Measurements from ENCODE around the gene OR2T33.
"Not testable (repeated sequence)": the region's sequence is repeated elsewhere in the genome, so short reads cannot be mapped to it uniquely, and the experiment has no call there.

Gene OR2T33

GRCh38 chr1:248277876-248278275, at the start of gene OR2T33:
Gene OR2T33 (minus strand): TSS chr1:248277976. CDS start chr1:248273814, 4,162 bp downstream.
- no peak for TF ChIP-seq CTCF (IDR thresholded peaks at IDR 0.05; ENCODE audit: control insufficient read depth, insufficient read depth, low read depth, low read length, missing control alignments)
- DNase-seq (ENCODE audit: low read depth): no peak
- H3K4me3 ChIP-seq (ENCODE audit: control insufficient read depth, low read depth, low read length): no peak within 1 kb of the TSS

DNA sequence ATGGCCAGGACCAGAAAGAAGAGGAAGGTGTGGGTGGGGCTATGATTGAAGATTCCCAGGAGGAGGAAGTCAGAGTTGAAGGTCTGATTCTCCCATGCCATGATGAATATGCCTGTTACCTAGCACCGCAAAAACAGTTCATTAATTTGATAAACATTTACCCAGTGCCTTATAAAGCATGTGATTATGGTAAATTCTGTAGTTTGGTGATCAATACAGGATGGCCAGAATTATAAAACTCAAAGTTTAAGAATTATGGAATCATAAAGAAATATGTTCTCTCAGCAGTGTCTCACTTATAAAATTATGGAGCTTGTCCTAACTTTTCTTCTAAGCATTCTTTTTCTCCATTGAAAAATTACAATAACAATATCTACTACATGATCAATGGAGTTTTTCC, 46.7 kb upstream of the OR2T33 start, which contains the start of gene OR2M7:
TSS of gene OR2M7 (minus strand) at position 101 of the 400 bp plus-strand sequence. CDS start at position 101, 0 bp downstream.
- TF ChIP-seq CTCF (IDR thresholded peaks at IDR 0.05; ENCODE audit: control insufficient read depth, insufficient read depth, low read depth, low read length, missing control alignments): no peak
- no peak for DNase-seq (ENCODE audit: low read depth)
- no peak within 1 kb of the TSS for H3K4me3 ChIP-seq (ENCODE audit: control insufficient read depth, low read depth, low read length)

DNA sequence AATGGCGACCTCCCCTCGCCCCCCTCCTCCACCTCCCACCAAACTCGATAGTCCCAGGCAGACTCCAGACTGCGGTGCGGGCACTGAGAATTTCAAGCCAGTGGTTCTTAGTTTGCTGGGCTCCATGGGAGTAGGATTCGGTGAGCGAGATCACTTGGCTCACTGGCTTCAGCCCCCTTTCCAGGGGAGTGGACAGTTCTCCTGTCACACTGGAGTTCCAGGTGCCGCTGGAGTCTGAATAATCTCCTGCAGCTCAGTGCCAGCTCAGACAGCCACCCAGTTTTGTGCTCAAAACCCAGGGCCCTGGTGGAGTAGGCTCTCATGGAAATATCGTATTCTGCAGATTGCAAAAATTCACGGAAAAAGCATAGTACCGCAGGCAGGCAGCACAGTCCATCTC, 39.0 kb upstream of the OR2T33 start:
- H3K4me3 ChIP-seq (ENCODE audit: control insufficient read depth, low read depth, low read length): no peak overlapping the region
- no peak for DNase-seq (ENCODE audit: low read depth)
- TF ChIP-seq CTCF (IDR thresholded peaks at IDR 0.05; ENCODE audit: control insufficient read depth, insufficient read depth, low read depth, low read length, missing control alignments): no peak

- H3K4me3 ChIP-seq (ENCODE audit: control insufficient read depth, low read depth, low read length); DNase-seq (ENCODE audit: low read depth): not testable (repeated sequence)
Observed at GRCh38 chr1:248306740-248307139, 29.0 kb upstream of the OR2T33 start.

GRCh38 chr1:248306103-248306502, 28.3 kb upstream of the OR2T33 start:
- TF ChIP-seq CTCF (IDR thresholded peaks at IDR 0.05; ENCODE audit: control insufficient read depth, insufficient read depth, low read depth, low read length, missing control alignments): no peak
- no peak for DNase-seq (ENCODE audit: low read depth)
- no peak overlapping the region for H3K4me3 ChIP-seq (ENCODE audit: control insufficient read depth, low read depth, low read length)

- DNase-seq (ENCODE audit: low read depth); H3K4me3 ChIP-seq (ENCODE audit: control insufficient read depth, low read depth, low read length): not testable (repeated sequence)
Observed at GRCh38 chr1:248305672-248306071, 27.9 kb upstream of the OR2T33 start.

- no peak for TF ChIP-seq CTCF (IDR thresholded peaks at IDR 0.05; ENCODE audit: control insufficient read depth, insufficient read depth, low read depth, low read length, missing control alignments)
- no peak within 1 kb of the TSS for H3K4me3 ChIP-seq (ENCODE audit: control insufficient read depth, low read depth, low read length)
- no peak for DNase-seq (ENCODE audit: low read depth)
Observed at GRCh38 chr1:248303324-248303723, 25.5 kb upstream of the OR2T33 start, which contains the start of gene OR2T12. Gene OR2T12 (minus strand): TSS chr1:248303424. CDS start chr1:248295578, 7,846 bp downstream.

DNA sequence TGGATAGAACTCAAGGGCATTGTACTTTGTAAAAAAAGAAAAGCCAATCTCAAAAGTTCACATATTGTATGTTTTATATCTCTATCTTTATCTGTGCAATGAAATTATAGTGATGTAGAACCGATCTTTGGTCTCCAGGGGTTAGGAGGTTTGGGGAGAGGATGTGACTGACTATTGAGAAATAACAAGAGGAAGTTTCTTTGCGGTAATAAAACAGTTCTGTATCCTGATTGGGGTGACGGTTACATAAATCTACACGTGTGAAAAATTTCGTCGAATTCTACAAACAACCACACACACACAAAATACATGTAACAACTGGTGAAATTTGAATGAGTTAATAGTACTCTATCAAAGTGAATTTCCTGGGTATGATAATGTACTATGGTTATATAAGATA, 10.6 kb upstream of the OR2T33 start:
- H3K4me3 ChIP-seq (ENCODE audit: control insufficient read depth, low read depth, low read length): no peak overlapping the region
- no peak for DNase-seq (ENCODE audit: low read depth)
- TF ChIP-seq CTCF (IDR thresholded peaks at IDR 0.05; ENCODE audit: control insufficient read depth, insufficient read depth, low read depth, low read length, missing control alignments): no peak

DNA sequence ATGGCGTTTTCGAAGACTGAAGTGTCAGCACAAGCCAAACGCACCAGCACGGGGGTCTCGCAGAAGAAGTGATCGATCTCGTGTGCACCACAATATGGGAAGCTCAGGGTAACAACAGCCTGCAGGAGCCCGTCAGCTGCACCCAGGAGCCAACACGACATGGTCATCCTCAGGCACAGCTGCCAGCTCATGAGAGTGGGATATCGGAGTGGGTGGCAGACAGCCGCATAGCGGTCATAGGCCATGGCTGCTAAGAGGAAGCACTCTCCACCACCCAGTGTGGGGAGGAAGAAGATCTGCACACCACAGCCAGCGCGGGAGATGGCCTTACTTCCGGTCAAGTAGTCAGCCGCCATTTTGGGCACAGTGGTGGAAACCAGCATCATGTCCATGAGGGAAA, 4.6 kb downstream of the OR2T33 start:
- not testable (repeated sequence) for DNase-seq (ENCODE audit: low read depth)

More for the DNA sequence above, 4.6 kb downstream of the OR2T33 start:
- H3K4me3 ChIP-seq (ENCODE audit: control insufficient read depth, low read depth, low read length): not testable (repeated sequence)

Data from AG09309 (cell line).